IPS-18c (cell line): ENCODE data around the gene OR1F1.

Experiments used
- H3K4me3 ChIP-seq: 2 replicates; pipeline ENCODE4 v1.7.0; 2013; ENCODE audit warnings: low read depth, mild to moderate bottlenecking, low read length, moderate library complexity; ENCODE audit not compliant: insufficient read depth
- H3K9me3 ChIP-seq: one replicate; pipeline ENCODE4 v1.6.1; 2013; ENCODE audit warnings: mild to moderate bottlenecking, low read length, moderate library complexity; ENCODE audit not compliant: control insufficient read depth, insufficient read depth

OR1F1 gene

GRCh38 chr16:3148256-3149192 is 39.5 kb upstream of the OR1F1 start:
- no peak overlapping the region for H3K4me3 ChIP-seq
- H3K9me3 ChIP-seq = no peaks in the 10 kb centered on the region

- Histone ChIP-seq H3K9me3 (no peaks in the 10 kb centered on the region), H3K4me3 (peak overlapping the region; percentile 52; the same call in 1 of the 2 replicates)
Measured at GRCh38 chr16:3149193-3149530, 38.8 kb upstream of the OR1F1 start.

GRCh38 chr16:3149630-3150345 is 38.2 kb upstream of the OR1F1 start:
- Histone ChIP-seq H3K4me3 (peak overlapping the region; percentile 52), H3K9me3 (no peaks in the 10 kb centered on the region)

GRCh38 chr16:3150346-3151218 is 37.4 kb upstream of the OR1F1 start:
- H3K9me3 ChIP-seq = no peaks in the 10 kb centered on the region
- peak overlapping the region; percentile 52 for H3K4me3 ChIP-seq

- H3K4me3 ChIP-seq = peak overlapping the region; percentile 75; the same call in 1 of the 2 replicates
- no peaks in the 10 kb centered on the region for H3K9me3 ChIP-seq
Measured at GRCh38 chr16:3152027-3152276, 36.1 kb upstream of the OR1F1 start.

GRCh38 chr16:3152277-3152990 is 35.6 kb upstream of the OR1F1 start:
- H3K9me3 ChIP-seq = no peaks in the 10 kb centered on the region

GRCh38 chr16:3152991-3153368 is 35.0 kb upstream of the OR1F1 start:
- Histone ChIP-seq H3K4me3 (no peak overlapping the region; the same call in 1 of the 2 replicates), H3K9me3 (no peaks in the 10 kb centered on the region)

More at GRCh38 chr16:3152277-3152990, 35.6 kb upstream of the OR1F1 start:
- peak overlapping the region; percentile 75 for H3K4me3 ChIP-seq

GRCh38 chr16:3155181-3155580 is 32.8 kb upstream of the OR1F1 start:
- H3K9me3 ChIP-seq = no peaks in the 10 kb centered on the region
- no peak overlapping the region for H3K4me3 ChIP-seq

GRCh38 chr16:3155972-3156371 is 32.0 kb upstream of the OR1F1 start:
- Histone ChIP-seq H3K4me3 (no peak overlapping the region), H3K9me3 (no peaks in the 10 kb centered on the region)

GRCh38 chr16:3157229-3158025 is 30.6 kb upstream of the OR1F1 start:
- Histone ChIP-seq H3K4me3 (peak overlapping the region; percentile 83), H3K9me3 (peaks cover 2% of the 10 kb centered on the region)

GRCh38 chr16:3158026-3158509 is 29.9 kb upstream of the OR1F1 start:
- H3K4me3 ChIP-seq = peak overlapping the region; percentile 83

GRCh38 chr16:3158510-3159314 is 29.3 kb upstream of the OR1F1 start:
- Histone ChIP-seq H3K4me3 (peak overlapping the region; percentile 83), H3K9me3 (peaks cover 2% of the 10 kb centered on the region)

More at GRCh38 chr16:3158026-3158509, 29.9 kb upstream of the OR1F1 start:
- H3K9me3 ChIP-seq = peaks cover 2% of the 10 kb centered on the region

- H3K9me3 ChIP-seq = peaks cover 5% of the 10 kb centered on the region
- no peak overlapping the region for H3K4me3 ChIP-seq
Measured at GRCh38 chr16:3161235-3162018, 26.6 kb upstream of the OR1F1 start.

- Histone ChIP-seq H3K9me3 (peaks cover 5% of the 10 kb centered on the region), H3K4me3 (no peak overlapping the region)
Measured at GRCh38 chr16:3164121-3164991, 23.6 kb upstream of the OR1F1 start.
